Ishikawa (cell line): ENCODE measurements around the gene S100A8.

Experiments used
- CEBPB ChIP-seq: IDR thresholded peaks from 2 replicates; pipeline ENCODE4 v1.6.1; 2012
- CREB1 ChIP-seq: IDR thresholded peaks from 2 replicates; pipeline ENCODE4 v1.6.1; 2012; ENCODE audit warnings: low read depth
- EGR1 ChIP-seq: IDR thresholded peaks from 2 replicates; pipeline ENCODE4 v1.6.1; 2012
- EP300 ChIP-seq: IDR thresholded peaks from 2 replicates; pipeline ENCODE4 v1.6.1; 2012; ENCODE audit warnings: borderline replicate concordance
- FOXM1 ChIP-seq: IDR thresholded peaks from 2 replicates; pipeline ENCODE4 v1.6.1; 2012; ENCODE audit warnings: low read depth, borderline replicate concordance
- MAX ChIP-seq: IDR thresholded peaks from 2 replicates; pipeline ENCODE4 v1.6.1; 2012
- NFIC ChIP-seq: IDR thresholded peaks from 2 replicates; pipeline ENCODE4 v1.6.1; 2012
- RAD21 ChIP-seq: IDR thresholded peaks from 2 replicates; pipeline ENCODE4 v1.6.1; 2012; ENCODE audit warnings: low read depth
- TAF1 ChIP-seq: IDR thresholded peaks from 2 replicates; pipeline ENCODE4 v1.6.1; 2012; ENCODE audit warnings: low read depth, mild to moderate bottlenecking
- TCF12 ChIP-seq: IDR thresholded peaks from 2 replicates; pipeline ENCODE4 v1.6.1; 2012; ENCODE audit warnings: low read depth
- TEAD4 ChIP-seq: IDR thresholded peaks from 2 replicates; pipeline ENCODE4 v1.6.1; 2012
- YY1 ChIP-seq: IDR thresholded peaks from 2 replicates; pipeline ENCODE4 v1.6.1; 2012; ENCODE audit warnings: low read depth
- ZBTB7A ChIP-seq: IDR thresholded peaks from 2 replicates; pipeline ENCODE4 v1.6.1; 2012; ENCODE audit warnings: low read depth
- TF ChIP-seq, protein P1 (sequence below): IDR thresholded peaks from 2 replicates; pipeline ENCODE4 v1.6.1; 2012
- TF ChIP-seq, protein P2 (sequence below): IDR thresholded peaks from 2 replicates; pipeline ENCODE4 v1.6.1; 2012; ENCODE audit warnings: low read depth, mild to moderate bottlenecking

Gene S100A8

GRCh38 chr1:153434746-153435455, 44.0 kb upstream of the S100A8 start:
- TF ChIP-seq CEBPB = no peak
- TF ChIP-seq NFIC = no peak
- TF ChIP-seq FOXM1 = no peak
- TF ChIP-seq, protein P1, sequence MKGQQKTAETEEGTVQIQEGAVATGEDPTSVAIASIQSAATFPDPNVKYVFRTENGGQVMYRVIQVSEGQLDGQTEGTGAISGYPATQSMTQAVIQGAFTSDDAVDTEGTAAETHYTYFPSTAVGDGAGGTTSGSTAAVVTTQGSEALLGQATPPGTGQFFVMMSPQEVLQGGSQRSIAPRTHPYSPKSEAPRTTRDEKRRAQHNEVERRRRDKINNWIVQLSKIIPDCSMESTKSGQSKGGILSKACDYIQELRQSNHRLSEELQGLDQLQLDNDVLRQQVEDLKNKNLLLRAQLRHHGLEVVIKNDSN = no peak
- no peak for TF ChIP-seq EP300
- no peak for TF ChIP-seq YY1
- TF ChIP-seq TEAD4 = no peak
- no peak for TF ChIP-seq MAX
- TF ChIP-seq, protein P2, sequence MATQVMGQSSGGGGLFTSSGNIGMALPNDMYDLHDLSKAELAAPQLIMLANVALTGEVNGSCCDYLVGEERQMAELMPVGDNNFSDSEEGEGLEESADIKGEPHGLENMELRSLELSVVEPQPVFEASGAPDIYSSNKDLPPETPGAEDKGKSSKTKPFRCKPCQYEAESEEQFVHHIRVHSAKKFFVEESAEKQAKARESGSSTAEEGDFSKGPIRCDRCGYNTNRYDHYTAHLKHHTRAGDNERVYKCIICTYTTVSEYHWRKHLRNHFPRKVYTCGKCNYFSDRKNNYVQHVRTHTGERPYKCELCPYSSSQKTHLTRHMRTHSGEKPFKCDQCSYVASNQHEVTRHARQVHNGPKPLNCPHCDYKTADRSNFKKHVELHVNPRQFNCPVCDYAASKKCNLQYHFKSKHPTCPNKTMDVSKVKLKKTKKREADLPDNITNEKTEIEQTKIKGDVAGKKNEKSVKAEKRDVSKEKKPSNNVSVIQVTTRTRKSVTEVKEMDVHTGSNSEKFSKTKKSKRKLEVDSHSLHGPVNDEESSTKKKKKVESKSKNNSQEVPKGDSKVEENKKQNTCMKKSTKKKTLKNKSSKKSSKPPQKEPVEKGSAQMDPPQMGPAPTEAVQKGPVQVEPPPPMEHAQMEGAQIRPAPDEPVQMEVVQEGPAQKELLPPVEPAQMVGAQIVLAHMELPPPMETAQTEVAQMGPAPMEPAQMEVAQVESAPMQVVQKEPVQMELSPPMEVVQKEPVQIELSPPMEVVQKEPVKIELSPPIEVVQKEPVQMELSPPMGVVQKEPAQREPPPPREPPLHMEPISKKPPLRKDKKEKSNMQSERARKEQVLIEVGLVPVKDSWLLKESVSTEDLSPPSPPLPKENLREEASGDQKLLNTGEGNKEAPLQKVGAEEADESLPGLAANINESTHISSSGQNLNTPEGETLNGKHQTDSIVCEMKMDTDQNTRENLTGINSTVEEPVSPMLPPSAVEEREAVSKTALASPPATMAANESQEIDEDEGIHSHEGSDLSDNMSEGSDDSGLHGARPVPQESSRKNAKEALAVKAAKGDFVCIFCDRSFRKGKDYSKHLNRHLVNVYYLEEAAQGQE = no peak
- TF ChIP-seq CREB1 = no peak
- no peak for TF ChIP-seq TCF12
- TF ChIP-seq RAD21 = no peak
- TF ChIP-seq EGR1 = no peak
- TF ChIP-seq ZBTB7A = no peak

- no peak for TF ChIP-seq TEAD4
- no peak for TF ChIP-seq CREB1
- TF ChIP-seq, protein P2 = no peak
- no peak for TF ChIP-seq ZBTB7A
- no peak for TF ChIP-seq YY1
- no peak for TF ChIP-seq TCF12
- TF ChIP-seq TAF1 = no peak
- TF ChIP-seq NFIC = no peak
- TF ChIP-seq MAX = no peak
- TF ChIP-seq RAD21 = no peak
Observed at GRCh38 chr1:153432874-153433681, 42.2 kb upstream of the S100A8 start.

DNA sequence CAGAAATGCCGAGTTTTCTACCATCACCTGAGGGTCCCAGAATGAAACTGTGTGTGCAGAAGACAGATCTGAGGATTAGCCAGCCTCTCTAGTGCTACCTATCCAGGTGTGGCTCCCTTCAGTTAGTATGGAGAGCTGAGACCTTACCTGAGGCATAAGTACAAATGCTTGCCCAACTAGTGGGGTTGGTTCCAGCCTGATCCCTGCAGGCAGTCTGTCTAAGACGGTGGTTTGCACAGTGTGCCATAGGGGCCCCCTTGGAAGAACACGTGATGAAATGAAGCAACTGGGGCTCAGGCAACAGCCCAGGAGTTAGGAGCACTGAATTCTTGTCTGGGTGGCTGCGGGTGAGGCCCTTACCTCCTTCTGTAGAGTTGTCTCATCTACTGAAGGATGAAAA, 41.1 kb upstream of the S100A8 start:
- TF ChIP-seq TAF1 (no peak), TEAD4 (no peak), YY1 (no peak), MAX (no peak), NFIC (no peak), TCF12 (no peak), ZBTB7A (no peak), EGR1 (no peak), FOXM1 (no peak), CEBPB (no peak), EP300 (no peak), RAD21 (no peak), CREB1 (no peak)
- TF ChIP-seq, protein P2 = no peak
- TF ChIP-seq, protein P1 = no peak
